ENCODE measurements around the gene CAMK1D. TPM values are rescaled to one million over a fixed set of nuclear protein-coding genes. Genes with fewer than 3 reads are reported as not detected.

Gene CAMK1D
- total and polyA plus RNA-seq, 2 donors (not counting 3 experiments of a cell fraction or from before 2014, with no cell fraction given): 0.37 to 4.2 TPM

- no peak for DNase-seq (ENCODE audit: low read depth, low spot score)
- intact Hi-C loops (cut with micrococcal nuclease) (no loop called here), dilution Hi-C loops (cut with MboI; ENCODE audit: extremely low pct_ligation_motif_present, low sequenced_read_pairs) (no loop called here)
- Histone ChIP-seq H3K4me3 (replicated peaks in 1 of 3; ENCODE audit: insufficient read depth in 1 of 3, low read depth in 1 of 3, low read length in 3 of 3) (no peak overlapping the region), H3K4me1 (ENCODE audit: control insufficient read depth, extremely low read depth, insufficient read depth, low read length) (peaks cover 14% of the 10 kb centered on the region), H3K9me3 (replicated peaks; ENCODE audit: control insufficient read depth, insufficient read depth, low read length) (no peaks in the 10 kb centered on the region), H3K36me3 (ENCODE audit: control insufficient read depth in 2 of 2, extremely low read depth in 1 of 2, insufficient read depth in 2 of 2, low read length in 2 of 2) (no peaks in the 10 kb centered on the region), H4K20me1 (replicated peaks; ENCODE audit: control insufficient read depth, extremely low read depth, insufficient read depth, low read length) (no peaks in the 10 kb centered on the region), H3K27ac (ENCODE audit: insufficient read depth, low read depth, low read length) (no peak overlapping the region), H3K79me2 (ENCODE audit: control insufficient read depth, insufficient read depth, low read length) (no peaks in the 10 kb centered on the region), H3K9ac (replicated peaks; ENCODE audit: extremely low read depth, insufficient read depth, low read length) (no peak overlapping the region), H2AFZ (ENCODE audit: low read depth, low read length) (no peak overlapping the region), H3K9me1 (replicated peaks; ENCODE audit: control insufficient read depth, extremely low read depth, insufficient read depth, low read length) (no peaks in the 10 kb centered on the region), H3K27me3 (ENCODE audit: control insufficient read depth in 2 of 2, insufficient read depth in 2 of 2, low read length in 2 of 2) (no peaks in the 10 kb centered on the region), H3K4me2 (ENCODE audit: insufficient read depth, low read length) (no peak overlapping the region)
- no TSS peak for BruUV-seq (replicated peaks)
- CTCF ChIA-PET: no interaction called here
- POLR2A ChIA-PET: no interaction called here
- TF ChIP-seq POLR2A (IDR thresholded peaks at IDR 0.05; ENCODE audit: low read depth, low read length) (no peak), JUN (IDR thresholded peaks at IDR 0.05; ENCODE audit: borderline replicate concordance, insufficient read depth, insufficient read length, low read depth) (no peak), CTCF (IDR thresholded peaks at IDR 0.05; ENCODE audit: extremely low read depth in 1 of 2, insufficient read depth in 1 of 2, low read depth in 1 of 2, low read length in 2 of 2) (no peak), MAX (IDR thresholded peaks at IDR 0.05; ENCODE audit: insufficient read depth, insufficient read length) (no peak), GATA2 (IDR thresholded peaks at IDR 0.05; ENCODE audit: insufficient read depth, insufficient read length, low read depth, low read length) (no peak), POLR2AphosphoS5 (IDR thresholded peaks at IDR 0.05; ENCODE audit: insufficient read depth, low read depth, low read length) (no peak), EZH2 (IDR thresholded peaks at IDR 0.05; ENCODE audit: borderline replicate concordance, low read depth, low read length, severe bottlenecking) (no peak), FOS (IDR thresholded peaks at IDR 0.05; ENCODE audit: borderline replicate concordance, insufficient read depth, low read length) (no peak), MYC (IDR thresholded peaks at IDR 0.05; ENCODE audit: low read depth, low read length) (no peak)
- no peak for FAIRE-seq
Observed at GRCh38 chr10:12529976-12530375, 180.6 kb downstream of the CAMK1D start.

Measured in endothelial cell of umbilical vein (primary cell).